Measurements from ENCODE around the gene KLHL17. TPM values are rescaled to one million over a fixed set of nuclear protein-coding genes. Genes with fewer than 3 reads are reported as not detected.

KLHL17 gene
- total RNA-seq, 4 donors from 2014 or later = 4.4 to 10.0 (median 5.0) TPM

GRCh38 chr1:929712-930632 is 30.4 kb upstream of the KLHL17 start:
- TF ChIP-seq CTCF (IDR thresholded peaks at IDR 0.05; ENCODE audit: low read depth) = no peak

GRCh38 chr1:930633-931138 is 29.7 kb upstream of the KLHL17 start:
- TF ChIP-seq CTCF (IDR thresholded peaks at IDR 0.05; ENCODE audit: low read depth) = no peak

GRCh38 chr1:931380-932172 is 28.8 kb upstream of the KLHL17 start:
- TF ChIP-seq CTCF (IDR thresholded peaks at IDR 0.05; ENCODE audit: low read depth) = no peak

- no peak for TF ChIP-seq CTCF (IDR thresholded peaks at IDR 0.05; ENCODE audit: low read depth)
These were observed 28.2 kb upstream of the KLHL17 start for GRCh38 chr1:932173-932510.

- no peak for TF ChIP-seq CTCF (IDR thresholded peaks at IDR 0.05; ENCODE audit: low read depth)
These were observed 27.4 kb upstream of the KLHL17 start for GRCh38 chr1:932776-933602.

GRCh38 chr1:933603-933940 is 26.8 kb upstream of the KLHL17 start:
- TF ChIP-seq CTCF (IDR thresholded peaks at IDR 0.05; ENCODE audit: low read depth) = no peak
